Activated T-cell treated with anti-CD3 and anti-CD28 coated beads for 48 hours (primary cell): ENCODE data around the gene RACGAP1.
"Not testable (repeated sequence)": the region's sequence is repeated elsewhere in the genome, so short reads cannot be mapped to it uniquely, and the experiment has no call there.

Source experiments
- DNase-seq: peaks from one replicate; pipeline ENCODE4 v3.0.0-alpha.2; 2020; ENCODE audit warnings: low read depth

The RACGAP1 gene

DNA sequence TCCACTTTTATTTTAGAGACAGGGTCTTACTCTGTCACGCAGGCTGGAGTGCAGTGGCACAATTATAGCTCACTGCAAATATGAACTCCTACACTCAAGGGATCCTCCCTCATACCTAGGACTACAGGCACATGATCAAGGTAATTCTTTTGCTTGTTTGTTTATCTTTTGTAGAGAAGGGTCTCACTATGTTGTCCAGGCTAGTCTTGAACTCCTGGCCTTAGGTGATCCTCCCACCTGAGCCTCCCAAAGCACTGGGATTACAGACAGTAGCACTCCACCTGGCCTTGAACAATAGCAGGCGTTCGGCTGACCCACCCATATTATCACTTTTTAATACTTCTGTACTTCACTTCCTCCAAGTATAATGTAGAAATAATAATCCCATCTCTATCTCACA lies 1.4 kb upstream of the RACGAP1 start:
- no peak for DNase-seq

- peak; percentile 13 for DNase-seq
Observed at GRCh38 chr12:50024805-50025186, 498 bp downstream of the RACGAP1 start.

- DNase-seq: no peak
Observed at GRCh38 chr12:50024227-50024626, 1.1 kb downstream of the RACGAP1 start.

DNA sequence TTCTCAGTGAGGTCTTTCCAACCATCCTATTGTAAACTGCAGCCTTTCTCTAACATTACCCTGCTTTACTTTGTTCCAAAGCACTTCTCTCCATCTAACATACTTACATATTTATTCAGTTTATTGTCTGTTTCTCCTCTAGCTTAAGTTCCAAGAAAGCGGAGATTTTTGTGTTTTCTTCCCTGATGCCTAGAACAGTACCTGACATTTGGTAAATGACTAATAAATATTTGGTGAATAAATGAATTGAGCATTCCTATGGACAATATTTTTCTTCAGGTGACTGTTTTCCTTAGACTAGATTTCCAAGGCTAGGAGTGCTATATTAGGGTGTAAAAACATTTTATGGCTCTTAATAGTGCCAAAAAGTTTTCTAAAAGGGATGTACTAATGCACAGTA lies 2.4 kb downstream of the RACGAP1 start:
- DNase-seq: no peak

- no peak for DNase-seq
Observed at GRCh38 chr12:50021031-50021430, 4.3 kb downstream of the RACGAP1 start.

GRCh38 chr12:50019524-50019923 lies 5.8 kb downstream of the RACGAP1 start:
- no peak for DNase-seq

GRCh38 chr12:50018968-50019367 lies 6.3 kb downstream of the RACGAP1 start:
- DNase-seq: no peak

- no peak for DNase-seq
Observed at GRCh38 chr12:50018154-50018553, 7.1 kb downstream of the RACGAP1 start.

DNA sequence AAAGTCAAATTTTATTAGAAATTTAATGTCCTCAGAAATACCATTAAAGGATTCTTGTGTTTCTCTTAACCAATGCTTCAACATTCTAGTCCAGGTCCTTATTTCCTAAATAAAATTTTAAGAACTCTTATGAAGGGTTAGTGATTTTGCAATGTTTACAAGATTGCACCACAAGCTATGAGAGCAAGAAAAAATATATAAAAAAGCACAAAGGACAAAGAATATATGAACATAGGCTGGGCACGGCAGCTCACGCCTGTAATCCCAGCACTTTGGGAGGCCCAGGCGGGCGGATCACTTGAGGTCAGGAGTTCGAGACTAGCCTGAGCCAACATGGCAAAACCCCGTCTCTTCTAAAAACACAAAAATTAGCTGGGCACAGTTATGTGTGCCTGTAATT lies 7.7 kb downstream of the RACGAP1 start:
- no peak for DNase-seq

DNA sequence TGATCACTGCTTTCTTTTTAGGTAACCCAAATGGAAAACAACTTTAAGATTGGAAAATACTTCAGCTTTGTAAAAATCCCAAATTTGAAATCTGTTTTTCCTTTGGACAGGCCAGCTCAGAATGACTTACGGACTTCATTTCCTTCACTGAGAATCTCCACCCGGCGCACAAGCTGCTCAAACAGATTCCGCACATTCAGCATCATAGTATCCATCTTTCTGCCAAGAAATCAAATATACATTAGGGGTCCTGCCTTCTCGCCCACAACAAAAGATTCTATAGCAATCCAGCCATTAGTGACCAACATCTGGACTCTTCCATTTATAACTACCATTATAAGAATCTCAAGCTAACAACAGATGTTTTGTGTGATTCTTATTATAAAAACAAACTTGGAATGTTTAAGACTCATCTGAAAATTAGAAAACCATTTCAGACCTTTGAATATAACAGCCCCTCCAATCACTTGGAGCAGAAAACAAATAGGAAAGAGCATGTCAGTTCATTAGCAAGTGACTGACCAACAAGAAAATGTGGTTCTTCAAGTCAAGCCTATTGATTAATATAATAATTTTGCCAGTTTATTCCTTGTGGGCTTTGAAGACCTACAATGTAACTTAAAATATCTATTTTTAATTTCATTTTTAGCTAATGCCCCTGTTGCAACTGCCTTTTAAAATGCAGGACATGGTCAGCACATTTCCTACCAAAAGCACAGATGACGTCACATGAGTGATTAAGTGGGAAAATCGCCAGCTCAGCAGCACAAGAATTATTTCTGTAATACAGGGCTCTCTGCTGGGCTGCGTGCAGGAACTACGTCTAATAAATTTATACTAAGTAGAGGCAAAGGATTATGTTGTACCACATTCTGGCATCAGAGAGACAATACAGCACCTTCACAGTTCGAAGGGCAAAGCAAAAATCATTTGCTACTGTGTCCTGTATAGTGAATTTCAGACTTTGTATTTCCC lies 8.5 kb downstream of the RACGAP1 start:
- no peak for DNase-seq

DNA sequence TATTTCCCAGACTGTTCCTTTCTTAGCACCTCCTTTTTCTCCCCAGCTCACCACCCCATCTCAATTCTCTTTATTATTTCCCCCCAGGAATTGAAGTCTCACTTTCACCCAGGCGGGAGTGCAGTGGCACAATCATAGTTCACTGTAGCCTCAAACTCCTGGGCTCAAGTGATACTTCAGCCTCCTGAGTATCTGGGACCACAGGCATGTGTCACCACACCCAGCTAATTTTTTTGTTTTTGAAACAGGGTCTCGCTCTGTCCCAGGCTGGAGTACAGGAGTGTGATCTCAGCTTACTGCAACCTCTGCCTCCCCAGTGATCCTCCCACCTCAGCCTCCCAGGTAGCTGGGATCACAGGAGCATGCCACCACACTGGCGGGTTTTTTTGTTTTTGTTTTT lies 11.0 kb downstream of the RACGAP1 start:
- no peak for DNase-seq

GRCh38 chr12:50013361-50014147 lies 11.7 kb downstream of the RACGAP1 start:
- no peak for DNase-seq

DNA sequence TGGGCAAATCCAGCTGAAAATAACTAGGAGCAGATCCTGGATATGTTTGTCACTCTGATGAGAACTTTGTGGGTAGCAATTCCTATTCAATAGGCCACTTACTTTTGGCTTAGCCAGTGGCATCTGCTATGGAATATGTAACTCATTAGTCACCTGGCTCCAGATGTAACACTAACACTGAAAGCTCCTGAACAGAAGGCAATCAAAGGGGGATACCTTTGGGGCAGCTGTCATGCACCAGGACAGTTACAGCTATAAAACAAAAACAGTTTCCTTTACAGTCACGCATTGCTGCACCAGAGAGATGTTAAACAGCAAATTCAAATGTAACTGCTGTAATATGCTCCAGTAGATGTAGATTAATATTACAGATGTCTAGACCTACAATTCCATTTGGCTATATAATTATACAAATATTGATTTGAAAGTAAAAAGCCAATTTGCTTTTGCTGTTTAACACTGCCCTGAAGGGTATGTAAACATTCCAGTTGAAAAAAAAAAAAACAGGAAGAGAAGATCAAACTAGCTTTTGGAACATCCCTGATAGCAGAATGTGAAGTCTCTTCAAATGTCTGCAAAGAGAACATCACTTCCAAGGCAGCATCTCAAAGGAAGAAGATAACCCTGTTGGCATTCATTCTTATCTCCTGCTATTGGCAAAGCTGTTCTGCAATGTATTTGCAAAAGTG lies 18.4 kb downstream of the RACGAP1 start:
- no peak for DNase-seq

- DNase-seq: no peak
Observed at GRCh38 chr12:50006280-50006679, 19.0 kb downstream of the RACGAP1 start.

GRCh38 chr12:50005175-50005574 lies 20.1 kb downstream of the RACGAP1 start:
- no peak for DNase-seq

DNA sequence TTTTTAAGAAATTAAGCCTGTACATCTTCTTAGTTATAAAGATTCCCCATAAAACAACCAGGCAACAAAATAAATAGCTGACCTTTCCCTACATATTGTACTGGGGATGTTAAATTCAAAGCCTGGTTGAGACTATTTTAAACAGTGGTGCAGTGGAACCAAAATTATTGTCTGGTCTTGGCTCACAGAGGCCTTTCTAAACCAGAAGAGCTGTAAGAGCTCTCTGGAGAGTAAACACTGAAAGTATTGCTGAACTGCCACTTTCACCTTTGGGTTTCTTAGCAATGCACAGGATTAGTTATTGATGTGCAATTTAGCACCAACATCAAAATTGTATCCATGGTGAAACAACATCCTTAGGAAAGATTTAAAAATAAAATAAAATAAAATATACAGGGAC lies 20.6 kb downstream of the RACGAP1 start:
- no peak for DNase-seq

DNA sequence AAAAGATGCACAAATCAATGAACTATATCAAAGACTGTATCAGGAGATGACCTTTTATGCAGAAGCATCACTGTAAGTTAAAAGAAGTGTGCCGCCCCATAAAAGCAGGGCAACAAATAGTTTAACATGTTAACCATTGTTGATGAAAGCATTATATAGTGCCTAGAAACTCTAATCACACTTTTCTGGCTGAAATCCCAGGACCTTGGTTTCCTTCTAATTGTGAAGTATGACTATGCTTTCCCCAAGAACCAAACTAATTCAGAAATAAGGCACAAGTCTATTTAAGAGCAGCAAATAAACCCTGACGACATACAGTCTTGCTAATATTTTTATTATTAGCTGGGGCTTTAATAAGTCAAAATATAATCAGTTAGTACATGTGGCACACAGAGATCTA lies 21.7 kb downstream of the RACGAP1 start:
- DNase-seq: no peak

DNA sequence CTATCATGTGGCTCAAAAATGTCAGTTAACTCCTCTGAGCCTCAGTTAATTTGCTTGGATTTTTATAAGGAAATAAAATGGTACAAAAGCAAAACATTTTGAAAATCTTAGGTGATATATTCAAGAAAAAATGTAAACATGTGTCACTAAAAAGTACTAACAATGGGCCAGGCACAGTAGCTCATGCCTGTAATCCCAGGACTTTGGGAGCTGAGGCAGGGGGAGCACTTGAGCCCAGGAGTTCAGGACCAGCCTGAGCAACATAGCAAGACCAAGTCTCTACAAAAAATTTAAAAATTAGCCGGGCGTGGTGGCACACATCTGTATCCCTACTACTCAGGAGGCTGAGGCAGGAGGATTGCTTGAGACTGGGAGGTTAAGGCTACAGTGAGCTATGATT lies 26.8 kb downstream of the RACGAP1 start:
- DNase-seq: no peak

DNA sequence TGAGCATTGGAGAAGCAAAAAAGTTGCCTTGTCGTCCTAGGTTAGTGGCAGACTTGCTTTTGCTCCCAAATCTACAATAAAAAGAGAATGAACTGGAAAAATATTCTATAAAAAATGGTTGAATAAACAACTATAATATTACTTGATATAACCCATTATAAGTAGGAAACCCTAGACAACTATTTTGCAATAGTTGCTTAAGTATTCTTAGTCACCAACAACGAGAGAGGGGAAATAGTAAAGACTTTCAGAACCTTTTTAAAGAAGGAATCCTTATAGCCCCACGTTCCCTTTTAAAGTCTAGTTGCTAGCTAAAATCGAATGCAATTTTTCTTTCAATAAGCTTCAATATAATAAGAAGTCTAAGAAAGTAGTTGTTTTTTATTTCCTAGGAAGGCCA lies 35.0 kb downstream of the RACGAP1 start:
- DNase-seq: no peak

- not testable (repeated sequence) for DNase-seq
Observed at GRCh38 chr12:49989400-49989799, 35.9 kb downstream of the RACGAP1 start.

GRCh38 chr12:49987625-49988303 lies 37.5 kb downstream of the RACGAP1 start:
- DNase-seq: no peak

GRCh38 chr12:49986476-49986875 lies 38.8 kb downstream of the RACGAP1 start:
- not testable (repeated sequence) for DNase-seq
